OCI-LY3 (cell line): ENCODE measurements around the gene PHLDB3.

Source experiments
- H2AFZ ChIP-seq: fragments of 200-600, 300-600 bp; shearing (Covaris generic); 2 replicates; pipeline ENCODE4 v1.6.0; 2014; ENCODE audit warnings: antibody characterized with exemption, low read depth, low read length
- H3K27ac ChIP-seq: fragments of 200-600, 300-600 bp; sonication (generic); 2 replicates; pipeline ENCODE4 v1.5.1; 2014; ENCODE audit warnings: mild to moderate bottlenecking, low read length, moderate library complexity, mixed read lengths
- H3K27me3 ChIP-seq: fragments of 200-600, 300-600 bp; sonication (generic); 2 replicates; pipeline ENCODE4 v1.6.1; 2014; ENCODE audit warnings: low read depth, low read length, mixed read lengths
- H3K36me3 ChIP-seq: fragments of 200-600, 300-600 bp; sonication (generic); replicated peaks from 2 replicates; pipeline ENCODE3; 2014; ENCODE audit warnings: low read depth, low read length, mixed read lengths
- H3K4me1 ChIP-seq: fragments of 300-600, 200-600 bp; sonication (generic); 2 replicates; pipeline ENCODE4 v1.6.1; 2014; ENCODE audit warnings: low read length, mixed read lengths
- H3K4me2 ChIP-seq: fragments of 200-600, 300-600 bp; sonication (generic); 2 replicates; pipeline ENCODE4 v1.6.1; 2014; ENCODE audit warnings: low read length, mixed read lengths
- H3K4me3 ChIP-seq: fragments of 300-600, 200-600 bp; sonication (generic); 2 replicates; pipeline ENCODE4 v1.5.1; 2014; ENCODE audit warnings: antibody characterized with exemption, mild to moderate bottlenecking, low read length, moderate library complexity
- H3K79me2 ChIP-seq: fragments of 300-600, 200-600 bp; shearing (Covaris generic); 2 replicates; pipeline ENCODE4 v1.6.1; 2014; ENCODE audit warnings: mild to moderate bottlenecking, low read length, mixed read lengths
- H3K9ac ChIP-seq: fragments of 300-600, 200-600 bp; shearing (Covaris generic); 2 replicates; pipeline ENCODE4 v1.6.0; 2014; ENCODE audit warnings: mild to moderate bottlenecking, low read length, moderate library complexity
- H3K9me3 ChIP-seq: fragments of 200-600, 300-600 bp; shearing (Covaris generic); 2 replicates; pipeline ENCODE4 v1.6.1; 2014; ENCODE audit warnings: low read length, mixed read lengths; ENCODE audit not compliant: insufficient read depth
- H4K20me1 ChIP-seq: fragments of 200-600, 300-600 bp; sonication (generic); 2 replicates; pipeline ENCODE4 v1.6.1; 2016; ENCODE audit warnings: low read length, mixed read lengths; ENCODE audit not compliant: insufficient read depth
- EZH2phosphoT487 ChIP-seq: fragments of 200-600 bp; shearing (Covaris generic); IDR thresholded peaks from 2 replicates; pipeline ENCODE4 v1.6.1; 2018; ENCODE audit warnings: antibody characterized with exemption, mixed run types, low read depth
- TF ChIP-seq, protein P1 (sequence below): fragments of 200-600, 300-600 bp; sonication (generic); IDR thresholded peaks from 2 replicates; pipeline ENCODE4 v1.5.1; 2014; ENCODE audit warnings: antibody characterized with exemption, low read length, low read depth

The PHLDB3 gene

DNA sequence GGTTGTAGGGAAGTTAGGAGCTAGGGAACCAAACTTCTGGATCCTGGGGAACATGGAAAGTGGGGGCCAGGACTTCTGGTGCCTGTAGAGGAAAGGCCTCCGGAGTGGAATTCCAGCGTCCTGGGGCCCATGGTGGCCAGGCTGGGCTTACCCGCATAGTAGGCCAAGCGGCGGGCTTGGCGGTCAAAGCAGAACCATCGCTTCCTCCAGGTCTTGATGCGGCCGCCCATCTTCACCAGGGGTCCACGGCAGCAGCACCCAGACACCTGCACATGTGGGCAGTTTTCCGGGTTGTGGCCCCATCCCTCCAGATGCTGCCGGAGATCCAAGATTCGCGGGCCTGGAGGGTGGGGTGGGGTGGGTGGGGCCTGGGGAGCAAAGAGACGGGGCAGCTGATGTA is 25.3 kb downstream of the PHLDB3 start:
- no peaks in the 10 kb centered on the region for H3K79me2 ChIP-seq
- peaks cover 26% of the 10 kb centered on the region for H3K36me3 ChIP-seq
- no peak for TF ChIP-seq EZH2phosphoT487
- TF ChIP-seq, protein P1, sequence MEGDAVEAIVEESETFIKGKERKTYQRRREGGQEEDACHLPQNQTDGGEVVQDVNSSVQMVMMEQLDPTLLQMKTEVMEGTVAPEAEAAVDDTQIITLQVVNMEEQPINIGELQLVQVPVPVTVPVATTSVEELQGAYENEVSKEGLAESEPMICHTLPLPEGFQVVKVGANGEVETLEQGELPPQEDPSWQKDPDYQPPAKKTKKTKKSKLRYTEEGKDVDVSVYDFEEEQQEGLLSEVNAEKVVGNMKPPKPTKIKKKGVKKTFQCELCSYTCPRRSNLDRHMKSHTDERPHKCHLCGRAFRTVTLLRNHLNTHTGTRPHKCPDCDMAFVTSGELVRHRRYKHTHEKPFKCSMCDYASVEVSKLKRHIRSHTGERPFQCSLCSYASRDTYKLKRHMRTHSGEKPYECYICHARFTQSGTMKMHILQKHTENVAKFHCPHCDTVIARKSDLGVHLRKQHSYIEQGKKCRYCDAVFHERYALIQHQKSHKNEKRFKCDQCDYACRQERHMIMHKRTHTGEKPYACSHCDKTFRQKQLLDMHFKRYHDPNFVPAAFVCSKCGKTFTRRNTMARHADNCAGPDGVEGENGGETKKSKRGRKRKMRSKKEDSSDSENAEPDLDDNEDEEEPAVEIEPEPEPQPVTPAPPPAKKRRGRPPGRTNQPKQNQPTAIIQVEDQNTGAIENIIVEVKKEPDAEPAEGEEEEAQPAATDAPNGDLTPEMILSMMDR, result no peak
- no peak overlapping the region for H3K4me3 ChIP-seq
- no peak overlapping the region for H2AFZ ChIP-seq
- H3K9ac ChIP-seq, result no peak overlapping the region
- no peak overlapping the region for H3K27ac ChIP-seq
- H4K20me1 ChIP-seq, result no peaks in the 10 kb centered on the region
- no peak overlapping the region for H3K4me2 ChIP-seq
- no peaks in the 10 kb centered on the region for H3K4me1 ChIP-seq
- H3K9me3 ChIP-seq, result no peaks in the 10 kb centered on the region
- no peaks in the 10 kb centered on the region for H3K27me3 ChIP-seq

DNA sequence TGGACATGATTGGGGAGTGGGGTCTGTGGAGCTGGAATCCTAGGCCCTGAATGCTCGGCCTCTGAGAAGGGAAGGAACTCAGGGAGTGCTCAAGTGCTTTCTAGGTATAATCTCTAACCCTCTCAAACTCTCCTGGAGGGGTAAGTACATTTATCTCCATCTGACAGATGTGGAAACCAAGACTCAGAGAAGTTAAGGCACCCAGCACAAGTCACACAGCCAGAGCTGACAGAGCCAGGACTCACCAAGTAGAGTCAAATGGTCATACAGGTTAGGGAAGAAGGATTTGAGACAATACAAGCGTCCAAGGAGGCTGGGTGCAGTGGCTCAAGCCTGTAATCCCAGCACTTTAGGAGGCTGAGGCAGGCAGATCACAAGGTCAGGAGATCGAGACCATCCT is 26.2 kb downstream of the PHLDB3 start:
- Histone ChIP-seq H3K4me1 (no peaks in the 10 kb centered on the region), H3K4me3 (no peak overlapping the region), H3K9me3 (no peaks in the 10 kb centered on the region), H3K4me2 (no peak overlapping the region), H3K36me3 (peaks cover 30% of the 10 kb centered on the region), H3K27ac (no peak overlapping the region), H3K9ac (no peak overlapping the region), H4K20me1 (no peaks in the 10 kb centered on the region), H3K79me2 (no peaks in the 10 kb centered on the region), H2AFZ (no peak overlapping the region), H3K27me3 (no peaks in the 10 kb centered on the region)
- TF ChIP-seq, protein P1, result no peak
- TF ChIP-seq EZH2phosphoT487, result no peak

DNA sequence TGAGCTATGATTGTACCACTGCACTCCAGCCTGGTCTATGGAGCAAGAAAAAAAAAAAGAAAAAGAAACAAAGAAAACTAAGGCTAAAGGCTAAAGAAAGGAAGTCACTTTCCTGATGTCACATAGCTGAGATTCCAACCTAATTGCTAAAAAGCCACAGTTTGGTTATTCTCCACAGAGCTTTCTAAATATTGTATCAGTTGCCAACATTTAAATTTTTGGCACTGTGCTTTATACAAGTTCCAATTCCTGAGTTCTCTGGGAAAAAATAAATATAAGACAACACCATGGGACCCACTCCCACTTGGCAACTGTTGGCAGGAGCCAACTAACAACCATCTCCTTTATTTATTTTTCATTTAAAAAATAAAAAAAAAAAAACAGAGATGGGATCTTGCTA is 27.9 kb downstream of the PHLDB3 start:
- TF ChIP-seq, protein P1, result no peak
- TF ChIP-seq EZH2phosphoT487, result no peak
- Histone ChIP-seq H4K20me1 (no peaks in the 10 kb centered on the region), H2AFZ (no peak overlapping the region), H3K36me3 (peaks cover 27% of the 10 kb centered on the region), H3K4me2 (no peak overlapping the region), H3K4me3 (no peak overlapping the region), H3K79me2 (no peaks in the 10 kb centered on the region), H3K9me3 (no peaks in the 10 kb centered on the region), H3K27ac (no peak overlapping the region), H3K9ac (no peak overlapping the region), H3K27me3 (no peaks in the 10 kb centered on the region), H3K4me1 (no peaks in the 10 kb centered on the region)

DNA sequence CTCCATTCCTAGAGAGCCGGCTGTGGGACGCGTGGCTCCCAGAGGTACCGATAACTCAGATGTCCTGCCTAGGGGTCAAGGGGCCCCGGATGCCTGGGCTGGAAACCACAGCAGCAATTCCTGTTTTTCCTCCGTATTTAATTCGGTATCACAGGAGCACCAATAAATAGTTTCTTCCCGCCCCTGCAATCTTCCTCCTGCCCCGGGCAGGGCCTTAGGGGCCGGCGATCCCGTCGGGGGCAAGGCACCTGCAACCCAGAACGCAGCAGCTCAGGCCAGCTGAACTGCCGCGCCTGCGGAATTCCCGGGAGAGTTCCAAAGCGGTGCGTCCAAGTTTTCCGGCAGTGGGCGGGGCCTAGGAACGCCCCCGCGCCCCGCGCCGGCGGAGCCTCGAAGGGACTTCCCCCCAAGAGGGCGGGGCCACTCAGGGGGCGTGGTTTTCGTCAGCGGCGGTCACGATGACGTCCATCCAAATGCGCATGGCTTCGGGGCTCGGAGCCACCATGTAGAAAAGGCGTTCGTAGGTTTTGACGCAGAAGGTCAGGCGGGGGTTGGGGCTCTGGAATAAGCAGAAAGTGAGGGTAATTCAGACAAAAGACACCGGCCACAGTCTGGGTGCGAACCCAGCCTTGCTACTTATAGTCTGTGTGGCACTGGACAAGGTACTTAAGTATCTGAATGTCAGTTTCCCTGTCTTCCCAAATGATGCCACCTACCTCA is 29.4 kb downstream of the PHLDB3 start:
- Histone ChIP-seq H4K20me1 (no peaks in the 10 kb centered on the region), H3K4me3 (no peak overlapping the region), H3K9me3 (no peaks in the 10 kb centered on the region), H3K9ac (no peak overlapping the region), H3K4me1 (no peaks in the 10 kb centered on the region), H3K27ac (no peak overlapping the region), H3K27me3 (no peaks in the 10 kb centered on the region), H2AFZ (no peak overlapping the region), H3K4me2 (no peak overlapping the region), H3K79me2 (no peaks in the 10 kb centered on the region), H3K36me3 (peaks cover 21% of the 10 kb centered on the region)
- TF ChIP-seq, protein P1, result no peak
- no peak for TF ChIP-seq EZH2phosphoT487
